ENCODE data around the gene SLC12A4.
"Not testable (repeated sequence)": the region's sequence is repeated elsewhere in the genome, so short reads cannot be mapped to it uniquely, and the experiment has no call there.

SLC12A4 gene

DNA sequence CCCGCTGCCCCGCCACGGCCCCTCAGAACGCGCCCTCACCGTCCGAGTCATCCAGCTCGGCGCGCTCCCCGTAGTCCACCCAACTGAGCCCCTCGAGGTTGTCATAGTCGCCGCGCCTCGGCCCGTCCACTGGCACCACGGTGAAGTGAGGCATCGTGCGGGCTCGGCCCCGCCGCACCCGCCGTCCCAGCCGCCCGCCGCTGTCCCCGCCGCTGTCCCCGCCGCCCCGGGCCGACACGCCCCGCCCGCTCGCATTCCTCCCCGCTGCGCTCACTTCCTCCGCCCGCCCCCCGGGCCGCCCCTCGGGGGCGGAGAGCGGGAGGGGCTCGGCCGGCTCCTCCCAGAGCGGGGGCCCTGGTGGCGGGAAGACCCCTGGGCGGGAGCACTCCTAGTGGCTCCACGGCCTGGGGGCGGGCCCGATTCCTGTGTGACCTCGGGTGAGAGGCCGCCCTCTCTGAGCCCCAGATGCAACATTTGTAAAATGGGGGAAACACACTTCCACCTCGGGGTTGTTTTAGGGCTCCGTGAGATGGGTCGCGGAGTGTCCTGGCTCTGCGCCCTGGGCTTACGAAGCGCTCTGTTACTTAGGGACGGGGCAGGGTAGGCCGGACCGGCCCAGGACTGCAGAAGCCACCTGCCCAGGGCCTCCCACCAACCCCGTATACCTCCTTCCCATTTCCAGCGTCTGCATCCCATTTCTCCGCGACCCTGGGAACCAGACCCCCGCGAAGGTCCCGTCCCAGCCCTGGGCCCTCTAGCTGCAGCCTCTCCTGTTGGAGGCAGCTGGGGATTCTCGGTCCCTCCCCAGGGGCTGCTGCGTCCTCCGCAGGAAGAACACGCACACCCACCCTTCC lies at the start of gene SLC12A4:
Gene SLC12A4 (minus strand): TSS at position 238 of the 854 bp plus-strand sequence. CDS start 84 bp downstream, at position 154.
- intact Hi-C loops (cut with DNase I): no loop called here
- DNase-seq: peak in 41 of 42 donors; percentile 28 to 86 (median 72)

DNA sequence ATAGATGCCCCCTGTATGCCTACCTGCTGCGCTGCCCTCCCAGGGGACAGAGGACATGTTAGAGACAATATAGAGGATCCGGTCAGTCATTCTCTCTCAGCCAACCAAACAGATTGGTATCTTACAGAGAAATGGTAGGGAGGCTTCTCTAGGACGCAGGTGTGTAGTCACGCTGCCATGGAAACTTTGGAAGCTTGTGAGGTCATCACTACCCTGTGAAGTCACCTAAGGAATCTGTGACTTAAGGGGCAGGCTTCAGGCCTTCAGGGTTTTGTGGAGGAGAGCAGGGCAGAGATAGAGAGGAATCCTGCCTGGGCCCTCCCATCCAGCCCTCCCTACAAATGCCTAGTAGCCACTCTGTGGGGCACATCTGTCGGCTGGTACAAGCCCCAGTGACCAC lies 47.2 kb upstream of the SLC12A4 start, which contains the start of gene DPEP2NB:
Gene DPEP2NB (minus strand): TSS at position 231 of the 400 bp plus-strand sequence. CDS start 141 bp downstream, at position 90.
- no peak for DNase-seq
- intact Hi-C loops (cut with DNase I): no loop called here

DNA sequence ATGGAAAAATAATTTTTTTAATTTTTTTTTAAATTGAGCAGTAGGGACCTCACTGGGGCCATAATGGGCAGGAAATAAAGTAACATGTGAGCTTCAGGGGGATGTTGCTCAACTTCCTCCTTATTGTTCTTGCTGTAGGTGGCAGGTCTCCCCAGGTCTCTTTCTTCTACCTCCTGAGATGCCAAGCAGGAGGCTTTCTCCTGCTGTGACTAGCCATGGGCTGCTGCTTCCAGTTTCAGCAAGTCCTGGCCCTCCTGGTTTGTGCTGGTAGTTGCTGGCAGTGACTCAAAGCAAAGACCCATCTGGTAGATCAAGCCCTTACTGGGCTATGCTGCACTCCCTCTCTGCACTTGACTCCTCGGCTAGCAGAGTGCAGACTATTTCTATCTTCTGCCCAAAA lies 45.0 kb upstream of the SLC12A4 start:
- DNase-seq: no peak
- intact Hi-C loops (cut with DNase I): no loop called here

DNA sequence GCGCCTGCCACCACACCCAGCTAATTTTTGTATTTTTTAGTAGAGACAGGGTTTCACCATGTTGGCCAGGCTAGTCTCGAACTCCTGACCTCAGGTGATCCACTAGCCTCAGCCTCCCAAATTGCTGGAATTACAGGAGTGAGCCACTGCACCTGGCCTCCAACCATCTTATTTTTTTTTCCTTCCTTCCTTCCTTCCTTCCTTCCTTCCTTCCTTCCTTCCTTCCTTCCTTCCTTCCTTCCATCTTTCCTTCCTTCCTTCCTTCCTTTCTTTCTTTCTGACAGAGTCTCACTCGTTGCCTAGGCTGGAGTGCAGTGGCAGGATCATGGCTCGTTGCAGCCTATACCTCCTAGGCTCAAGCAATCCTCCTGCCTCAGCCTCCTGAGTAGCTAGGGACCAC lies 41.4 kb upstream of the SLC12A4 start:
- DNase-seq; intact Hi-C loops (cut with DNase I): not testable (repeated sequence)

DNA sequence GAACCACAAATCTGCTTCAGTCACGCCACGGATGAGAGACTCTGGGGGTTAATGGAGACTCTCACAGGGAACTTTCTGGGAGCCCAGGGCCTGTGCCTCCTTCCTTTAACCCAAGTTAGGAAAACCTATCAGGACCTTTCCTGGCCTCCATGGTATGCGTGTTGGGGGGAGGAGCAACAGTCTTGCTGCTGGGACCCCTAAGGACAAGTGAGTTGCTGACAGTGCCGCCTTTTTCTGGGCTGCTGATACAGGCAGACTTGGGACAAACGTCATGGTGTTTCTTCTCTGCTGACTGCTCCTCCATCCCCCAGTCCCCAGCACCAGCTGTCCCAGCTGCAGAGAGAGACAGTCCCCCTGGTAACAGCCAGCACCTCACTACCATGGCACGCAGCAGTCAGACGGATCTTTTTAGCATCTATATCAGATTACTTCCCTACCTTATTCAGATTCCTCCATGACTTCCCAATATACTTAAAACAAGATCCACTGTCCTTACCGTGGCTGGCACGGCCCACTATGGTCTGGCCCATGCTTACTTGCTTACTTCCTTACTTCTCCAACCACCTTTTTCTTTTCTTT lies 40.8 kb upstream of the SLC12A4 start:
- intact Hi-C loops (cut with DNase I): no loop called here
- no peak for DNase-seq

DNA sequence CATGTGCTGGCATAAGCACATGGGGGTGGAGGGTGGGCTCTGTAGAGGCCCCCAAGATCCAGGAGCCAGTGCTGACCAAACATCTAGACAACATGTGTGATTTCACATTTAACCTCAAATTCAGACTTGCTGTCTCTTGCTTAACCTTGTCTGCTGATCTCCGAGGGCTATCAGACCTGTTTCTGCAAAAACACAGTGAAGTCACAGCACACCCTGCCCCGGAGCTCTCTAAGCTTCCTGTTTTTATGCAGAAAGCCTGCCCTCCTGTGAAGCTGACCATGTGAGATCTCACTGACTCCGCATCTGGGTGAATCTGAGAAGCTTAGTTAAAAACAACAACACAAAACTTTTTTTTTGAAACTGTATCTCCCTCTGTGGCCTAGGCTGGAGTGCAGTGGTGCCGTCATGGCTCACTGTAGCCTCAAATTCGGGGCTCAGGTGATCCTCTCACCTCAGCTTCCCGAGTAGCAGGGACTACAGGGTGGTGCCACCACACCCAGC lies 37.4 kb upstream of the SLC12A4 start:
- peak in 11 of 42 donors; percentile 7 to 53 (median 19) for DNase-seq
- intact Hi-C loops (cut with DNase I): no loop called here

DNA sequence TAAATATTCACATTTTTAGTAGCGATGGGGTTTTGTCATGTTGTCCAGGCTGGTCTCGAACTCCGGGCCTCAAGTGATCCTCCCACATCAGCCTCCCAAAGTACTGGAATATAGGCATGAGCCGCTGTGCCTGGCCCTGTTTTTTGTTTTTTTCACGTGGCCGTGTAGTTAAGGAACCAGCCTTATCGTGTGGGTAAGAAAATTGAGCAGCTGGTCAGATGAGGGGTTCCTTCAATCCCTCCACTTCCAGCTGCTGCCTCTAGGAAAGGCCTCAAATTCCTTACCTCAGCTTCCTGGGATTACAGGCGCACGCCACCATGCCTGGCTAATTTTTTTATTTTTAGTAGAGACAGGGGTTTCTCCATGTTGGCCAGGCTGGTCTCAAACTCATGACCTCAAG lies 36.8 kb upstream of the SLC12A4 start:
- intact Hi-C loops (cut with DNase I): no loop called here
- DNase-seq: no peak

DNA sequence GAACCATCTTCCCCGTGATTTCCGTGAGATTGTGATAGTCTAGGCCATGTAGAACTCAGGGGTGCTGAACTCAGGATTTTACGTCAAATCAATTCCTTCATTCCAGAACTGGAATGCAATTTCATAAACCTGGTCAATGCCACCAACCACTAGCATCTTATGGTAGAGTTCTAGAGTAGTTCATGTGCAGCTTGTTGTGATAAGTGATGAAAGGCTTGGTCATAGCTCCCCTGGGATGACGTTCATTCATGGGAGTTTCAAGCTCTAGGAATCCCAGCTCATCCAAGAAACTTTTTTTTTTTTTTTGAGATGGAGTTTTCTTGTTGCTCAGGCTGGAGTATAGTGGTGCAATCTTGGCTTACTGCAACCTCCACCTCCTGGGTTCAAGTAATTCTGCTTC lies 34.6 kb upstream of the SLC12A4 start:
- DNase-seq: no peak
- intact Hi-C loops (cut with DNase I): no loop called here

DNA sequence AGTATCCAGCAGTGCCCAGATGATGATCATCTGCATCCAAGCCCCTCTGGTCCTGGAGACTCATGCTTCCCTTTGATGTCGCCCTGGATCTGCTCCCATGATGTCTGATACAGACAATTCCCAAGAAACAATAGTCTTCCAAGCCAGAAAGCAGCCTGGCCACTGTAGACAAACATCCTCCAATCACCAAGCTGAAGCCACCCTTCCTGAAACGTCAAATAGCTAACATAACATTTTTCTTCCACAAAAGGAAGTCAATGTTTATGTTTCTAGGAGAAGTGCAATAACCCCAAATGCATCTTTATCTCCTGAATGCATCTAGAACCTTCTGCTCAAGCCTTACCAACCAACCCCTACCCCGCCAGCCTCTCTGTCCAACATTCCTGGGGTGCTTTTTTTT lies 32.0 kb upstream of the SLC12A4 start:
- no peak for DNase-seq
- intact Hi-C loops (cut with DNase I): no loop called here

DNA sequence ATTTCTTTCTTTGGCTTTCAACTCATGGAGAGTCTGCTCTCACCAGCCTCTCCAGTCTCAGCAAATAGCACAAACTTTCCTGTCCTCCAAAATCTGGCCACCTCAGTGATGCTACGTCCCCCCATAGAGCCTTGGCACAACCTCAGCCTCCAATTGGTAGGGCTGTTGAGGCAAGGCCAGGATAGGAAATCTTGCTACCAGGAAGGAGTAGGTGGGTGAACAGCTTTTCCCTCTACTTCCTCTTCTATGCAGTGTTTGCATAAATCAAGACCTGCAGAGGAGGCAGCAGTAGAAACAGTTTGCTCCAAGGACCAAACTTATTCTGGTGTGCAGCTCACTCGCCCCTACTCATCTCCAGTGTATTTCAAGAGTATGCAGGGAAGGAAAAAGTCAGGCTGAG lies 31.5 kb upstream of the SLC12A4 start:
- intact Hi-C loops (cut with DNase I): no loop called here
- DNase-seq: no peak

DNA sequence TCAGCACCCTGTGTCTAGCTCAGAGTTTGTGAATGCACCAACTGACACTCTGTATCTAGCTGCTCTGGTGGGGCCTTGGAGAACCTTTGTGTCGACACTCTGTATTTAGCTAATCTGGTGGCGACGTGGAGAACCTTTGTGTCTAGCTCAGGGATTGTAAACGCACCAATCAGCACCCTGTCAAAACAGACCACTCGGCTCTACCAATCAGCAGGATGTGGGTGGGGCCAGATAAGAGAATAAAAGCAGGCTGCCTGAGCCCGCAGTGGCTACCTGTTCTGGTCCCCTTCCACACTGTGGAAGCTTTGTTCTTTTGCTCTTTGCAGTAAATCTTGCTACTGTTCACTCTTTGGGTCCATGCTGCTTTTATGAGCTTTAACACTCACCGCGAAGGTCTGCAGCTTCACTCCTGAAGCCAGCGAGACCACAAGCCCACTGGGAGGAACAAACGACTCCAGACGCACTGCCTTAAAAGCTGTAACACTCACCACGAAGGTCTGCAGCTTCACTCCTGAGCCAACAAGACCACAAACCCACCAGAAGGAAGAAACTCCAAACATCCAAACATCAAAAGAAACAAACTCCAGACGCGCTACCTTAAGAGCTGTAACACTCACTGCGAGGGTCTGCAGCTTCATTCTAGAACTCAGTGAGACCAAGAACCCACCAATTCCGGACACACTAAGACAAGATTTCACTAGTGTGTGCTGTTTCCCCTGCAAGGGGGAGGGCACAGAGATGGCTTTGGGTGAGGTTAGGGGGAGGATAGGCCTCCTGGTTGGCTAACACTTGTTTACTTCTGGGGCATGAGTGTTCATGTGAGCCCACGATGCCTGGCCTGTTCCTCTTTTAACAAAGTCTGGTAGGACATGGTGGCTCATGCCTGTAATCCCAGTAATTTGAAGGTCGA lies 30.6 kb upstream of the SLC12A4 start, which contains the start of gene DPEP2:
Gene DPEP2 (minus strand): TSS at position 706 of the 910 bp plus-strand sequence. CDS start 6,272 bp downstream, outside the sequence.
- DNase-seq: peak in 11 of 42 donors; percentile 8 to 46 (median 38)

DNA sequence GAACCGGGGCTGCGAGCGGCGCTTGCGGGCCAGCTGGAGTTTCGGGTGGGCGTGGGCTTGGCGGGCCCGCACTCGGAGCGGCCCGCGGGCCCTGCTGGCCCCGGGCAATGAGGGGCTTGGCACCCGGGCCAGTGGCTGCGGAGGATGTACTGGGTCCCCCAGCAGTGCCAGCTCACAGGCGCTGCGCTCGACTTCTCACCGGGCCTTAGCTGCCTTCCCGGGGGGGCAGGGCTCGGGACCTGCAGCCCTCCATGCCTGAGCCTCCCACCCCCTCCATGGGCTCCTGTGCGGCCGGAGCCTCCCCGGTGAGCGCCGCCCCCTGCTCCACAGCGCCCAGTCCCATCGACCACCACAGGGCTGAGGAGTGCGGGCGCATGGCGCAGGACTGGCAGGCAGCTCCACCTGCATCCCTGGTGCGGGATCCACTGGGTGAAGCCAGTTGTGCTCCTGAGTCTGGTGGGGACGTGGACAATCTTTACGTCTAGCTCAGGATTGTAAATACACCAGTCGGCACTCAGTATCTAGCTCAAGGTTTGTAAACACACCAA lies 29.9 kb upstream of the SLC12A4 start:
- intact Hi-C loops (cut with DNase I); DNase-seq: not testable (repeated sequence)

More for the DNA sequence above, 30.6 kb upstream of the SLC12A4 start, which contains the start of gene DPEP2:
- intact Hi-C loops (cut with DNase I): not testable (repeated sequence)

DNA sequence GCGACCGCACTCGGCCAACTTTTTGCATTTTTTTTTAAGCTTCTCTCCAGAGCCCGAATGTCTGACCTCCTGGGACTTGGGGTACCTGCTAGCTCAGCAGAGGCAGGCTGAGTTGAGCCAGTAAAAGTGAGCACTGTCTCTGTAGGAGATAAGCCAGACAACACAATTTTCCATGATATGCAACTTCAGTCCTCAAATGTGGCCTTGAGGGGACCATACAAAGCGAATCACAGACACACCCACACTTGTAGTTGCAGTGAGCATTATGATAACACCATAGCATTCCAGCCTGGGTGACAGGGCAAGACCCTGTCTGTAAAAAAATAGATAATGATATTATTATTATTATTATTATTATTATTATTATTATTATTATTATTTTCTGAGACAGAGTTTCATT lies 28.2 kb upstream of the SLC12A4 start:
- no peak for DNase-seq
- intact Hi-C loops (cut with DNase I): no loop called here

DNA sequence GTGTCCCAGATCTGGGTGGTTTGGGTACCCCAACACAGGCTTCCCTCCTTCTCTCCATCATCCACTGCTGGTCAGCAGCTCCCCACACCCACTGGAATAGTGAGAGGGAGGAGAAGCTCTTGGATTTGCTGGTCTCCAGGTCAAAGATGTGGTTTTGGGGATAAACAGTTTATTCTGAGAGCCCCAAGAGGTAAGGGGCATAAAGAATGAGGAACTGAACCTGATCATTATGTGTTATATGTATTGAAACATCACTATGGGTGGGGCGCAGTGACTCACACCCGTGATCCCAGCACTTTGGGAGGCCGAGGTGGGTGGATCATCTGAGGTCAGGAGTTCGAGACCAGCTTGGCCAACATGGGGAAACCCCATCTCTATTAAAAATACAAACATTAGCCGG lies 27.0 kb upstream of the SLC12A4 start:
- intact Hi-C loops (cut with DNase I): no loop called here
- DNase-seq: no peak

DNA sequence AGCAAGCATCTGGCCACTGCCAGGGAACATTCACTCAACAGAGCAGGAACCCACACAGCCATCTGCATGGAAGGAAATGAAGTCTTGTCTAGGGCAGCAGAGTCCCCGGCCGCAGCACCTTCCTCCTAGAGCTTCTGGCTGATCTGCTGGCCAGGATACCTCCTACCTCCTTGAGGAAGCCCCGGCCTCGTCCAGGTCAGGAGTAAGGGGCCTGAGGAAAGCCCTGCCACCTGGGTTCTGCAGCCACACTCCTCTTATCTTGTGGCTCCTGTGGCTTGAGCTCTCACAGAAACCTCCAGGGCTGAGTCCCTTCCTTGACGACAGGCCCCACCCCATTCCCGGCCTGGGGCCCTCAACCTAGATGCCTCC lies 25.6 kb upstream of the SLC12A4 start:
- intact Hi-C loops (cut with DNase I); DNase-seq: not testable (repeated sequence)

DNA sequence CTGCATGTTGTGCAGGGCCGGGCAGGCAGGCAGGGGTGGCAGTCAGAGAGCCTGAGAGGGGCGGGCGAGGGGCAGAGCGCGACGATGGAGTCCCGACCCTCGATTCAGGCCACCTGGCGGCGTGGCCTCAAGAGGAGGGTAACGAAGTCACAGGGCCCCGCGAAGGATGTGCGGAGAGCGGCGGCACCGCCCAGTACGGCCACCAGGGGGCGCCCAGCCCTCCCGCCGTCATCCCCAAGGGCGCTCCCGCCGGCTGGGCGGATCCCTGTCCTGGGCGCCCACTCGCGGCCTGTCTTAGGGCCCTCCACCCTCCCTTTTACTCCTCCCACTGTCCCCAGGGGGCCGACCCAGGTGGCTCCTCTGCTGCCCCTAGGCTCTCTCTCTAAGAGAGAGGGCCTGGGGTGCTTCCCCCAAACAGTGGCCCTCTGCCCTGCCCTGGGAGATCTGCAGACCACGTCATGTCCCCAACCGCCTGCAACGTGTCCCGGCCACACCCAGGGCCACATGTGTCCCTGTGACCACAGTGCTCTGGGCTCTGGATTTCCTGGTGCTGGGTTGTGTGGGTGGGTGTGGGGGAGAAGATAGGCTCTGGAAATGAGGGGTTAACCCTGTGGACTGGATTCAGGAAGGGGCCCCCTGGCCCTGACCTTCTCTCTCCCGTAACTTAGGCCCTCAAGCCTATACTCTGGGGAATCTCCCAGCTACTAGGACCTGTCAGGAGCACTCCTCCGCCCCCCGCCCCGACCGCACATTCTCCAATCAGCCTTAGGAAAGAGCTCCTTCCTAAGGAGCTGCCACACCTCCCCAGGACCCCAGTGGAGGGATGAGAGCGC lies 25.0 kb upstream of the SLC12A4 start:
- peak; percentile 27 to 87 (median 72) for DNase-seq
- intact Hi-C loops (cut with DNase I): loop anchor here (2.0 kb wide), 1 partner anchor 47 kb away; no protein-coding TSS in a partner anchor

DNA sequence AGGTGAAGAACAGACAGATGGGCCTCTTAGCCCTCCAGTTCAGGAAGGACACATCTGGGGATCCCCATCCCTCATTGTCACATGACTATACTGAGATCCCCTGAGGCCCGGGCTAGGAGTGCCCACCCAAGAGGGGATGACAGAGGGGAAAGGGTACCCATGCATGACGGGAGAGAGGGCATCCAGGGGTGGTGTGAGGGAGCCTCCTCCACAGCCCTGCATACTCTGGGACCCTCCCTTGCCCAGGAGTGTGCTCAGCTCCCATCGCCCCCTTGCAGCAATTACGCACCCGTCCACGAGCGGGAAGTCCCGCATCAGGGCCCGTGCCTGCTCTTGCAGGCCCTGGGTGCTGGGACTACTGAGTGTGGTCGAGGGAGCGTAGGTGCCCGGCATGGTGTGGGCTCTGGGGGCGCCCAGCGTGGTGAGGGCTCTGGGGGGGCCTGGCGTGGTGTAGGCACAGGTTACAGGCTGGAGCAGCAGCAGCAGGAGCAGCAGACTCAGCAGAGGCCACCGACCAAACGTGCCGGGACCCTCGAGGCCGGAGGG lies 24.3 kb upstream of the SLC12A4 start:
- intact Hi-C loops (cut with DNase I): loop anchor here (2.0 kb wide), 1 partner anchor 48 kb away; no protein-coding TSS in a partner anchor
- no peak for DNase-seq

DNA sequence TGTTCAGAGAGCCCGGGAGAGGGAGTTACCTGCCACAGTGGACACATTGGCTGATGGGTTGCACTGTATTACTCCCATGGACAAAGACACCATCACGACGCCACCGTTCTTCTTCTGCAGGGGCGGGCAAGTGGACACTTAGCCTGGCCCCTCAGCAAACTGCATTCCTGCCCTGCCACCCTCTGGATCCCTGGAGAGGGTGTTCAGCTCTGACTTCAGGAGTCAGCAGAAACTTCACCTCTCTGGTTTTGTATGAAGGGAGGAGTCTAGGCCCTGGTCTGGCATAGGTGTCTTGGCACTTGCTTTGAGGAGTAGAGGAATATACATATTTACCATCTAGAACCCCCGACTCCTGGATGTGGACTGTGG lies 21.6 kb upstream of the SLC12A4 start:
- DNase-seq: no peak
- intact Hi-C loops (cut with DNase I): no loop called here
